Subcutaneous adipose tissue (tissue), 4 donors: ENCODE data around the gene OR11A1. TPM values are rescaled to one million over a fixed set of nuclear protein-coding genes. Genes with fewer than 3 reads are reported as not detected.

Experiments used
- CTCF ChIP-seq: fragments of 450-650 bp; IDR thresholded peaks from one replicate; pipeline ENCODE4 v1.5.1; 2016; ENCODE audit warnings: low read depth, mild to moderate bottlenecking, control low read depth, antibody characterized with exemption, moderate library complexity
- total RNA-seq, 4 donors: library from RNA; depleted of rRNA; stranded (reverse); fragments of >200 nt; gene quantifications; one replicate each; pipeline ENCODE4 v1.1.0, GENCODE V29; 2016

The OR11A1 gene
- total RNA-seq, 4 donors from 2014 or later, result not detected

DNA sequence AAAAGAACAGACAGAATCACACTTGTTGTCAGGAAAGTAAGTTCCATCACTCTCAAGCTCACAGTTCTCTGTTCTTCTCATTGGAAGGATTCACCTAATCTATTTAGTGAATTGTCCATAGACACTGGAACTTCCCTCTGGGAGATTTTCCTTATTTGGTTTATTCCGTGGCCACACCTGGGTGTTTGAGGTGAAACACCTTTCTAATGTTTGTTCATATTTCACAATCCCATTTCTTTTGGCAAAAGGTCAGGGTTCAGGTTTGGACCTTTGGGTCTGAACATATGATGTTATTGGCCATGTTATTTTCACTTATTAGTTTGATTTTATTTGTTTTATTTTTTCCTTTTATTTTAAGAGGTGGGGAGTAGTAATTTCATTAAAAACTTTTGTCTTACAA lies 26.9 kb upstream of the OR11A1 start:
- TF ChIP-seq CTCF, result no peak

GRCh38 chr6:29483186-29483585 lies 26.3 kb upstream of the OR11A1 start:
- no peak for TF ChIP-seq CTCF

DNA sequence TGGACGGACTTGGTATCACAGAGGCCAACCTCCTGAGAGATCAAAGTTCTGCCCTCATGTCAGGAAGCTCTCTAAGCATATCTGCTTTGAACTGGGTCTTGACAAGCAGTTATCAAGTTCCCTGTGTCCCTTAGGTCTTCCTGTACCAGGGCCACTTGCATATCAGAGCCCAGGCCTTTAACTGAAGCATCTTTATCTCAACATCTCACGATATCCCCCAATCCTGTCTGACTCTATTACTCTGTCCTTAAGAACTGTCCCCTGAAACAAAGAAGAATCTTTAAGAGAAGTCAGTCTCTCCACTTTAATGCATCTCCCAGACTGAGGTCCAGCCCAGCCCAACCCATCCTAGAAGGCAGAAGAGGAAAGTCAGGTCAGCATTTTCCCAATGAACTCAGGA lies 22.7 kb upstream of the OR11A1 start:
- TF ChIP-seq CTCF, result no peak

DNA sequence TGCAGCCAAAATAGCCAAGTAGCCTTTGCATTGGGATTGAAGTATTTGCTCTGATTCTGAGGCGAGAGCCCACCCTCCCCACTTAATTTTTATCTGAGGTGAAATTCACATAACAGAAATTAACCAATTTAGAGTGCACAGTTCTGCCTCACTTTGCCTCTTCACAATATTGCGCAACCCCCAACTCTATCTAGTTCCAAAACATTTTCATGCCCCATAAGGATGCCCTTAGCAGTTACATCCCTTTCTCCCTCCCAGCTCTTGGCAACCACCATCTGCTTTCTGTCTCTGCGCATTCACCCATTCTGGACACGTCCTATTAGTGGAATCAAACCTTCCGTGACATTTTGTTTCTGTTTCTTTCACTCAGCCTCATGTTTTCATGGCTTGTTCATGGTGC lies 21.9 kb upstream of the OR11A1 start:
- TF ChIP-seq CTCF, result no peak

DNA sequence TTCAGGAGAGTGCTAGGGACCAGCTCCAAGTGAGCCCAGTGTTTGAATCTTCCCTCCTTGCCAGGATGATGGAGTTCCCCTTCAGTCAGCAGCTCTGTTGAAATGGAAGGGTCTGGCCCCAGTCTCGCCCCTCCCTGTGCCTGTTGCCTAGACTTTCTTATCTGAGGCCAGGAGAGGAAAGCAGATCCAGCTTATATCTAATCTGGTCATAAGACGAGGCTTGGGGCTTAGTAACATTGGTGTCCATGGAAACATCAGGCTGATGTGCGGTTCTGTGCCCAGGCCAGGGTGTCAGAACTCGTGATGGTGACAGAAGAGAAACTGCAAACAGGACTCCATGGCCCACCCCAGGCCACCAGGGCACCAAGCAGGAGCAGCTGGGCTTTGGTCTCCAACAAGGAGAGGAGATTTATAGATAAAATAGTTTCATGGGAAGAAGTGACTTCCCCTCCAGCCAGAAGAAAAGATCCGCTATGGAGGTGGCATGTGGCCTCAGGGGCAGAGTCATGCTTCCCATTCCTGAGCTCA lies 21.1 kb upstream of the OR11A1 start:
- no peak for TF ChIP-seq CTCF

GRCh38 chr6:29474996-29475395 lies 18.1 kb upstream of the OR11A1 start:
- TF ChIP-seq CTCF, result no peak

DNA sequence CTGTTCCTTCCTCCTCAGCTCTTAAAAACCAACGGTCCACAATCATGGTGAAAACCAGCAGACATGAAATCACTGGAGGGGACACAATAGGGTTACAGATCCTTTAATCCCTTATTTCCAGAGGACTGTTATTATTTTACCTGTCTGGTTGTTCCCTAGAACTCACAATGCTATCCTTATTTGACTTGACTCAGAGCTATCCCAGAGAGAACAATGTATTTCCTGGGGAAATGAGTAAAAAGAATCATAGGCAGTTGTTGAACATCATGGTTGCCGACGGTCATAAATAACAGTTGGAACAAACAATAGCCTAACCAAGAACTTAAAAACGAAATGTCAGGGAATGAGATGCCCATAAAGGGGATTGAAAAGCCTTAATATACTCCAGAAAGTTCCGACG lies 9.4 kb upstream of the OR11A1 start:
- no peak for TF ChIP-seq CTCF
